ENCODE results near the gene DNAJB5.

DNAJB5 gene

GRCh38 chr9:35044071-35044470, 54.5 kb downstream of the DNAJB5 start:
- H3K9me3 ChIP-seq (ENCODE audit: insufficient read depth, low read length, severe bottlenecking): no peaks in the 10 kb centered on the region
- ATAC-seq (ENCODE audit: insufficient read depth, low read depth) (no peak), DNase-seq (no peak)
- H3K36me3 ChIP-seq (ENCODE audit: insufficient read depth, low read length): peaks cover 6% of the 10 kb centered on the region; the same call in 1 of the 2 replicates
- no peak overlapping the region for H3K9ac ChIP-seq (ENCODE audit: low read depth, low read length)
- no peak overlapping the region for H3K4me2 ChIP-seq (ENCODE audit: insufficient read depth, low read length)
- no peak overlapping the region for H3K4me3 ChIP-seq (ENCODE audit: low read depth in 1 of 2, low read length in 2 of 2)
- no peaks in the 10 kb centered on the region for H3K79me2 ChIP-seq (ENCODE audit: insufficient read depth, low read length)
- no peaks in the 10 kb centered on the region; the same call in 1 of the 2 replicates for H4K20me1 ChIP-seq (ENCODE audit: insufficient read depth, low read length)
- H2AFZ ChIP-seq (ENCODE audit: low read depth, low read length): no peak overlapping the region
- TF ChIP-seq EZH2 (IDR thresholded peaks at IDR 0.05; ENCODE audit: borderline replicate concordance, low read depth, low read length, severe bottlenecking) (no peak), CTCF (IDR thresholded peaks at IDR 0.05; ENCODE audit: borderline replicate concordance, extremely low read depth, low read length, poor library complexity, severe bottlenecking) (no peak)
- no peaks in the 10 kb centered on the region for H3K4me1 ChIP-seq (ENCODE audit: insufficient read depth, low read length)
- no peak overlapping the region for H3K27ac ChIP-seq (ENCODE audit: low read length)
- H3K27me3 ChIP-seq (ENCODE audit: insufficient read depth, low read length, poor library complexity): no peaks in the 10 kb centered on the region

All from DND-41 (cell line).